ENCODE measurements around the gene PACC1.

Gene PACC1

GRCh38 chr1:212453156-212453857, 38.6 kb upstream of the PACC1 start:
- Histone ChIP-seq H3K4me1 (ENCODE audit: insufficient read depth, low read length) (no peaks in the 10 kb centered on the region), H3K27me3 (ENCODE audit: insufficient read depth, low read length) (no peaks in the 10 kb centered on the region), H3K9ac (ENCODE audit: low read depth, low read length) (no peak overlapping the region), H3K4me3 (ENCODE audit: low read length) (no peak overlapping the region), H3K36me3 (ENCODE audit: insufficient read depth, low read depth, low read length) (no peaks in the 10 kb centered on the region), H3K9me3 (ENCODE audit: insufficient read depth, low read depth, low read length) (no peaks in the 10 kb centered on the region), H3K27ac (ENCODE audit: low read length) (no peak overlapping the region)

- Histone ChIP-seq H3K4me3 (ENCODE audit: low read length) (no peak overlapping the region), H3K9ac (ENCODE audit: low read depth, low read length) (no peak overlapping the region), H3K9me3 (ENCODE audit: insufficient read depth, low read depth, low read length) (no peaks in the 10 kb centered on the region), H3K27ac (ENCODE audit: low read length) (no peak overlapping the region), H3K4me1 (ENCODE audit: insufficient read depth, low read length) (no peaks in the 10 kb centered on the region), H3K27me3 (ENCODE audit: insufficient read depth, low read length) (no peaks in the 10 kb centered on the region), H3K36me3 (ENCODE audit: insufficient read depth, low read depth, low read length) (no peaks in the 10 kb centered on the region)
These were observed 37.9 kb upstream of the PACC1 start for GRCh38 chr1:212452323-212453155.

GRCh38 chr1:212451416-212452322, 37.0 kb upstream of the PACC1 start:
- Histone ChIP-seq H3K4me1 (ENCODE audit: insufficient read depth, low read length) (no peaks in the 10 kb centered on the region), H3K9ac (ENCODE audit: low read depth, low read length) (no peak overlapping the region), H3K36me3 (ENCODE audit: insufficient read depth, low read depth, low read length) (no peaks in the 10 kb centered on the region), H3K27ac (ENCODE audit: low read length) (no peak overlapping the region), H3K27me3 (ENCODE audit: insufficient read depth, low read length) (no peaks in the 10 kb centered on the region), H3K9me3 (ENCODE audit: insufficient read depth, low read depth, low read length) (no peaks in the 10 kb centered on the region), H3K4me3 (ENCODE audit: low read length) (no peak overlapping the region)

GRCh38 chr1:212450331-212450881, 35.7 kb upstream of the PACC1 start:
- Histone ChIP-seq H3K27me3 (ENCODE audit: insufficient read depth, low read length) (no peaks in the 10 kb centered on the region), H3K9me3 (ENCODE audit: insufficient read depth, low read depth, low read length) (no peaks in the 10 kb centered on the region), H3K9ac (ENCODE audit: low read depth, low read length) (no peak overlapping the region), H3K4me3 (ENCODE audit: low read length) (no peak overlapping the region), H3K27ac (ENCODE audit: low read length) (no peak overlapping the region), H3K36me3 (ENCODE audit: insufficient read depth, low read depth, low read length) (peaks cover 6% of the 10 kb centered on the region; the same call in 1 of the 2 replicates), H3K4me1 (ENCODE audit: insufficient read depth, low read length) (no peaks in the 10 kb centered on the region)

- H3K9me3 ChIP-seq (ENCODE audit: insufficient read depth, low read depth, low read length), result no peaks in the 10 kb centered on the region
These were observed 32.8 kb upstream of the PACC1 start for GRCh38 chr1:212447478-212447877.

GRCh38 chr1:212446333-212446732, 31.6 kb upstream of the PACC1 start:
- no peaks in the 10 kb centered on the region for H3K4me1 ChIP-seq (ENCODE audit: insufficient read depth, low read length)
- no peak overlapping the region for H3K9ac ChIP-seq (ENCODE audit: low read depth, low read length)
- H3K4me3 ChIP-seq (ENCODE audit: low read length), result no peak overlapping the region
- peaks cover 6% of the 10 kb centered on the region; the same call in 1 of the 2 replicates for H3K36me3 ChIP-seq (ENCODE audit: insufficient read depth, low read depth, low read length)
- no peaks in the 10 kb centered on the region for H3K27me3 ChIP-seq (ENCODE audit: insufficient read depth, low read length)
- no peaks in the 10 kb centered on the region for H3K9me3 ChIP-seq (ENCODE audit: insufficient read depth, low read depth, low read length)
- H3K27ac ChIP-seq (ENCODE audit: low read length), result no peak overlapping the region

More at GRCh38 chr1:212447478-212447877, 32.8 kb upstream of the PACC1 start:
- no peak overlapping the region for H3K27ac ChIP-seq (ENCODE audit: low read length)
- H3K9ac ChIP-seq (ENCODE audit: low read depth, low read length), result no peak overlapping the region
- peaks cover 6% of the 10 kb centered on the region; the same call in 1 of the 2 replicates for H3K36me3 ChIP-seq (ENCODE audit: insufficient read depth, low read depth, low read length)
- H3K27me3 ChIP-seq (ENCODE audit: insufficient read depth, low read length), result no peaks in the 10 kb centered on the region
- H3K4me3 ChIP-seq (ENCODE audit: low read length), result no peak overlapping the region
- H3K4me1 ChIP-seq (ENCODE audit: insufficient read depth, low read length), result no peaks in the 10 kb centered on the region

- H3K27ac ChIP-seq (ENCODE audit: low read length), result no peak overlapping the region
- no peaks in the 10 kb centered on the region for H3K4me1 ChIP-seq (ENCODE audit: insufficient read depth, low read length)
- no peaks in the 10 kb centered on the region for H3K9me3 ChIP-seq (ENCODE audit: insufficient read depth, low read depth, low read length)
- no peak overlapping the region for H3K4me3 ChIP-seq (ENCODE audit: low read length)
- H3K9ac ChIP-seq (ENCODE audit: low read depth, low read length), result no peak overlapping the region
- peaks cover 6% of the 10 kb centered on the region; the same call in 1 of the 2 replicates for H3K36me3 ChIP-seq (ENCODE audit: insufficient read depth, low read depth, low read length)
- H3K27me3 ChIP-seq (ENCODE audit: insufficient read depth, low read length), result no peaks in the 10 kb centered on the region
These were observed 27.7 kb upstream of the PACC1 start for GRCh38 chr1:212442408-212442807.

GRCh38 chr1:212440419-212440818, 25.7 kb upstream of the PACC1 start:
- Histone ChIP-seq H3K27ac (ENCODE audit: low read length) (no peak overlapping the region), H3K9ac (ENCODE audit: low read depth, low read length) (no peak overlapping the region), H3K27me3 (ENCODE audit: insufficient read depth, low read length) (no peaks in the 10 kb centered on the region)

GRCh38 chr1:212438831-212439237, 24.1 kb upstream of the PACC1 start:
- no peaks in the 10 kb centered on the region for H3K4me1 ChIP-seq (ENCODE audit: insufficient read depth, low read length)
- H3K36me3 ChIP-seq (ENCODE audit: insufficient read depth, low read depth, low read length), result no peaks in the 10 kb centered on the region
- peaks cover 9% of the 10 kb centered on the region for H3K27me3 ChIP-seq (ENCODE audit: insufficient read depth, low read length)
- H3K9me3 ChIP-seq (ENCODE audit: insufficient read depth, low read depth, low read length), result no peaks in the 10 kb centered on the region
- H3K9ac ChIP-seq (ENCODE audit: low read depth, low read length), result no peak overlapping the region
- no peak overlapping the region for H3K4me3 ChIP-seq (ENCODE audit: low read length)
- no peak overlapping the region for H3K27ac ChIP-seq (ENCODE audit: low read length)

More at GRCh38 chr1:212440419-212440818, 25.7 kb upstream of the PACC1 start:
- H3K9me3 ChIP-seq (ENCODE audit: insufficient read depth, low read depth, low read length), result no peaks in the 10 kb centered on the region
- H3K4me1 ChIP-seq (ENCODE audit: insufficient read depth, low read length), result no peaks in the 10 kb centered on the region
- no peak overlapping the region for H3K4me3 ChIP-seq (ENCODE audit: low read length)
- no peaks in the 10 kb centered on the region for H3K36me3 ChIP-seq (ENCODE audit: insufficient read depth, low read depth, low read length)

- Histone ChIP-seq H3K27me3 (ENCODE audit: insufficient read depth, low read length) (peaks cover 16% of the 10 kb centered on the region), H3K9me3 (ENCODE audit: insufficient read depth, low read depth, low read length) (no peaks in the 10 kb centered on the region), H3K4me1 (ENCODE audit: insufficient read depth, low read length) (peaks cover 2% of the 10 kb centered on the region; the same call in 1 of the 2 replicates), H3K4me3 (ENCODE audit: low read length) (no peak overlapping the region), H3K27ac (ENCODE audit: low read length) (no peak overlapping the region), H3K36me3 (ENCODE audit: insufficient read depth, low read depth, low read length) (no peaks in the 10 kb centered on the region), H3K9ac (ENCODE audit: low read depth, low read length) (no peak overlapping the region)
These were observed 22.6 kb upstream of the PACC1 start for GRCh38 chr1:212437179-212437798.

- H3K36me3 ChIP-seq (ENCODE audit: insufficient read depth, low read depth, low read length), result no peaks in the 10 kb centered on the region
- H3K9ac ChIP-seq (ENCODE audit: low read depth, low read length), result no peak overlapping the region
- no peak overlapping the region for H3K27ac ChIP-seq (ENCODE audit: low read length)
- peaks cover 7% of the 10 kb centered on the region; the same call in 1 of the 2 replicates for H3K4me1 ChIP-seq (ENCODE audit: insufficient read depth, low read length)
- H3K27me3 ChIP-seq (ENCODE audit: insufficient read depth, low read length), result peaks cover 16% of the 10 kb centered on the region
- H3K9me3 ChIP-seq (ENCODE audit: insufficient read depth, low read depth, low read length), result no peaks in the 10 kb centered on the region
- H3K4me3 ChIP-seq (ENCODE audit: low read length), result no peak overlapping the region
These were observed 20.3 kb upstream of the PACC1 start for GRCh38 chr1:212434992-212435391.
